Endothelial cell of umbilical vein (primary cell): ENCODE results near the gene RASD2. TPM values are rescaled to one million over a fixed set of nuclear protein-coding genes. Genes with fewer than 3 reads are reported as not detected.
"Not testable (repeated sequence)": the region's sequence is repeated elsewhere in the genome, so short reads cannot be mapped to it uniquely, and the experiment has no call there.

Experiments
- BruUV-seq: library from RNA; stranded (reverse); fragments of 400-500 nt; replicated peaks from 2 replicates; lab custom pipeline; 2021; lab: Mats Ljungman, UMichigan
- CTCF ChIA-PET: fragments of 300-600, 350-600 bp; sonication (Branson Sonifier 250); formaldehyde crosslinking; loops from one replicate; lab custom pipeline; 2021; ENCODE audit warnings: antibody characterized with exemption, inconsistent platforms; lab: Charles Lee
- POLR2A ChIA-PET: fragments of 300-600, 350-600 bp; sonication (Branson Sonifier 250); formaldehyde crosslinking; loops from one replicate; lab custom pipeline; 2021; ENCODE audit warnings: antibody characterized with exemption, inconsistent platforms; lab: Charles Lee
- DNase-seq: peaks from one replicate; pipeline ENCODE4 v3.0.0-alpha.2; 2011; ENCODE audit warnings: low read depth, low spot score
- FAIRE-seq: peaks from 2 replicates; lab custom pipeline; 2011; peaks lifted over from hg19 to GRCh38; lab: Jason Lieb, UNC
- H2AFZ ChIP-seq: 2 replicates; pipeline ENCODE4 v1.6.0; 2012; ENCODE audit warnings: low read depth, low read length, control low read depth, inconsistent platforms
- H3K27ac ChIP-seq: 2 replicates; pipeline ENCODE4 v1.5.1; 2011; ENCODE audit warnings: low read depth, mild to moderate bottlenecking, control low read depth, low read length, moderate library complexity; ENCODE audit not compliant: insufficient read depth
- H3K27me3 ChIP-seq, 2 experiments: 2 replicates each; pipeline versions ENCODE4 v1.6.0 to v1.6.1; 2011; ENCODE audit warnings: low read length in 2 of 2, mixed read lengths in 1 of 2; ENCODE audit not compliant: control insufficient read depth in 2 of 2, insufficient read depth in 2 of 2
- H3K36me3 ChIP-seq, 2 experiments: 2 replicates in 1 of 2; 3 replicates in 1 of 2; pipeline ENCODE4 v1.5.1; 2011; ENCODE audit warnings: low read length in 2 of 2, mild to moderate bottlenecking in 1 of 2, moderate library complexity in 1 of 2; ENCODE audit not compliant: control insufficient read depth in 2 of 2, insufficient read depth in 2 of 2; ENCODE audit errors: extremely low read depth in 1 of 2
- H3K4me1 ChIP-seq: 3 replicates; pipeline ENCODE4 v1.5.1; 2011; ENCODE audit warnings: mild to moderate bottlenecking, low read length; ENCODE audit not compliant: control insufficient read depth, insufficient read depth; ENCODE audit errors: extremely low read depth
- H3K4me2 ChIP-seq: 2 replicates; pipeline ENCODE4 v1.6.1; 2011; ENCODE audit warnings: low read length, control low read depth, mixed read lengths; ENCODE audit not compliant: insufficient read depth
- H3K4me3 ChIP-seq, 3 experiments: fragments of 200-600 bp in 1 of 3; sonication (generic), shearing (Covaris generic) in 1 of 3; replicated peaks in 1 of 3; 2 replicates each; pipeline ENCODE4 v1.5.1; 2011 to 2016; ENCODE audit warnings: control low read depth in 3 of 3, low read length in 3 of 3, mild to moderate bottlenecking in 2 of 3, inconsistent platforms in 1 of 3, low read depth in 1 of 3, moderate library complexity in 1 of 3; ENCODE audit not compliant: insufficient read depth in 1 of 3
- H3K79me2 ChIP-seq: 2 replicates; pipeline ENCODE4 v1.6.0; 2012; ENCODE audit warnings: low read length, inconsistent platforms; ENCODE audit not compliant: control insufficient read depth, insufficient read depth
- H3K9ac ChIP-seq: replicated peaks from 2 replicates; pipeline ENCODE3; 2011; ENCODE audit warnings: low read length, control low read depth; ENCODE audit not compliant: insufficient read depth; ENCODE audit errors: extremely low read depth
- H3K9me1 ChIP-seq: replicated peaks from 3 replicates; pipeline ENCODE4 v1.6.0; 2011; ENCODE audit warnings: mild to moderate bottlenecking, low read length; ENCODE audit not compliant: control insufficient read depth, insufficient read depth; ENCODE audit errors: extremely low read depth
- H3K9me3 ChIP-seq: replicated peaks from 2 replicates; pipeline ENCODE4 v1.5.1; 2012; ENCODE audit warnings: low read length, inconsistent platforms; ENCODE audit not compliant: control insufficient read depth, insufficient read depth
- H4K20me1 ChIP-seq: replicated peaks from 2 replicates; pipeline ENCODE3; 2011; ENCODE audit warnings: mild to moderate bottlenecking, low read length; ENCODE audit not compliant: control insufficient read depth, insufficient read depth; ENCODE audit errors: extremely low read depth
- CTCF ChIP-seq, 2 donors: IDR thresholded peaks; 1 replicate in 1 of 2; 2 replicates in 1 of 2; pipeline ENCODE4 v1.5.1; 2011; ENCODE audit warnings: low read length in 2 of 2, mild to moderate bottlenecking in 2 of 2, moderate library complexity in 2 of 2, control low read depth in 1 of 2, inconsistent platforms in 1 of 2, low read depth in 1 of 2; ENCODE audit not compliant: insufficient read depth in 1 of 2; ENCODE audit errors: extremely low read depth in 1 of 2
- EZH2 ChIP-seq: IDR thresholded peaks from 2 replicates; pipeline ENCODE4 v1.6.1; 2012; ENCODE audit warnings: borderline replicate concordance, low read depth, mild to moderate bottlenecking, moderate library complexity, low read length, inconsistent platforms; ENCODE audit not compliant: severe bottlenecking
- FOS ChIP-seq: IDR thresholded peaks from 2 replicates; pipeline ENCODE4 v1.6.1; 2011; ENCODE audit warnings: mild to moderate bottlenecking, low read length, moderate library complexity, borderline replicate concordance; ENCODE audit not compliant: insufficient read depth
- GATA2 ChIP-seq: IDR thresholded peaks from 2 replicates; pipeline ENCODE4 v1.7.0; 2011; ENCODE audit warnings: low read depth, mild to moderate bottlenecking, moderate library complexity, mixed read lengths, low read length; ENCODE audit not compliant: insufficient read length, insufficient read depth
- JUN ChIP-seq: IDR thresholded peaks from 2 replicates; pipeline ENCODE4 v1.6.1; 2011; ENCODE audit warnings: borderline replicate concordance, low read depth; ENCODE audit not compliant: insufficient read length, insufficient read depth
- MYC ChIP-seq: IDR thresholded peaks from one replicate; pipeline ENCODE4 v1.6.1; 2011; ENCODE audit warnings: mild to moderate bottlenecking, low read depth, low read length
- POLR2A ChIP-seq: IDR thresholded peaks from 2 replicates; pipeline ENCODE4 v1.6.1; 2012; ENCODE audit warnings: low read depth, mild to moderate bottlenecking, control low read depth, low read length
- POLR2AphosphoS5 ChIP-seq: IDR thresholded peaks from 2 replicates; pipeline ENCODE4 v1.6.1; 2012; ENCODE audit warnings: low read depth, mild to moderate bottlenecking, control low read depth, low read length, moderate library complexity; ENCODE audit not compliant: insufficient read depth
- dilution Hi-C: fragments of 300-500 bp; cut with MboI; formaldehyde crosslinking; loops from one replicate; pipeline ENCODE4 v1.15.0; 2019; ENCODE audit warnings: low sequenced_read_pairs; ENCODE audit not compliant: extremely low pct_ligation_motif_present
- intact Hi-C: fragments of 100-400 bp; cut with micrococcal nuclease; formaldehyde crosslinking; loops from one replicate; pipeline ENCODE4 v1.10.0; 2022
- polyA plus RNA-seq, 4 experiments: library from polyadenylated mRNA; depleted of rRNA in 3 of 4; stranded (reverse) in 3 of 4; unstranded in 1 of 4; fragments of >200 nt; gene quantifications; 2 replicates each; pipeline versions ENCODE4 v1.2.1 to v1.2.3, GENCODE V29; 2011 to 2012; ENCODE audit warnings: missing spikeins in 1 of 4
- total RNA-seq: library from RNA; stranded (reverse); gene quantifications from 2 replicates; pipeline ENCODE4 v1.2.3, GENCODE V29; 2021
- TF ChIP-seq, protein P1 (sequence below): IDR thresholded peaks from 2 replicates; pipeline ENCODE4 v1.6.1; 2011; ENCODE audit not compliant: insufficient read depth, insufficient read length

Gene RASD2
- total and polyA plus RNA-seq, 2 donors (not counting 3 experiments of a cell fraction or from before 2014, with no cell fraction given) = not detected

GRCh38 chr22:35506259-35506570 is 34.4 kb upstream of the RASD2 start:
- Histone ChIP-seq H3K9me3 (no peaks in the 10 kb centered on the region), H3K36me3 (no peaks in the 10 kb centered on the region), H2AFZ (no peak overlapping the region), H3K79me2 (no peaks in the 10 kb centered on the region), H3K4me1 (no peaks in the 10 kb centered on the region), H3K4me2 (no peak overlapping the region), H4K20me1 (no peaks in the 10 kb centered on the region), H3K27me3 (peaks cover 20 to 23% of the 10 kb centered on the region in 2 experiments), H3K27ac (no peak overlapping the region), H3K9me1 (no peaks in the 10 kb centered on the region), H3K9ac (no peak overlapping the region), H3K4me3 (no peak overlapping the region)
- dilution Hi-C loops (no loop called here), intact Hi-C loops (no loop called here)
- ChIA-PET POLR2A (no interaction called here), CTCF (interaction anchor here (0.9 kb wide), 1 partner anchor 24 kb away, joined by 3 read pairs; no protein-coding TSS in a partner anchor)
- DNase-seq = no peak
- TF ChIP-seq EZH2 (no peak), GATA2 (no peak), CTCF (IDR thresholded peaks at IDR 0.05; ENCODE audit: extremely low read depth in 1 of 2, insufficient read depth in 1 of 2, low read depth in 1 of 2, low read length in 2 of 2) (no peak), POLR2A (no peak), FOS (no peak), POLR2AphosphoS5 (no peak), MYC (no peak), JUN (no peak)
- TF ChIP-seq, protein P1, sequence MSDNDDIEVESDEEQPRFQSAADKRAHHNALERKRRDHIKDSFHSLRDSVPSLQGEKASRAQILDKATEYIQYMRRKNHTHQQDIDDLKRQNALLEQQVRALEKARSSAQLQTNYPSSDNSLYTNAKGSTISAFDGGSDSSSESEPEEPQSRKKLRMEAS = no peak
- BruUV-seq = no TSS peak
- FAIRE-seq = no peak

- H3K36me3 ChIP-seq, intact Hi-C loops, H3K79me2 ChIP-seq, dilution Hi-C loops, POLR2A ChIA-PET, BruUV-seq, H3K27ac ChIP-seq, H4K20me1 ChIP-seq, H2AFZ ChIP-seq, H3K4me2 ChIP-seq, H3K9me3 ChIP-seq, H3K4me3 ChIP-seq, DNase-seq, H3K9ac ChIP-seq, H3K9me1 ChIP-seq, FAIRE-seq, H3K4me1 ChIP-seq: not testable (repeated sequence)
- CTCF ChIA-PET = interaction anchor here (0.8 to 3.6 kb wide), 2 partner anchors 10 to 28 kb away, joined by 4 to 9 read pairs; no protein-coding TSS in a partner anchor
- H3K27me3 ChIP-seq = peaks cover 20 to 25% of the 10 kb centered on the region in 2 experiments
Measured at GRCh38 chr22:35507851-35508250, 32.8 kb upstream of the RASD2 start.
